ENCODE data around the gene CRYBG3.

DNA sequence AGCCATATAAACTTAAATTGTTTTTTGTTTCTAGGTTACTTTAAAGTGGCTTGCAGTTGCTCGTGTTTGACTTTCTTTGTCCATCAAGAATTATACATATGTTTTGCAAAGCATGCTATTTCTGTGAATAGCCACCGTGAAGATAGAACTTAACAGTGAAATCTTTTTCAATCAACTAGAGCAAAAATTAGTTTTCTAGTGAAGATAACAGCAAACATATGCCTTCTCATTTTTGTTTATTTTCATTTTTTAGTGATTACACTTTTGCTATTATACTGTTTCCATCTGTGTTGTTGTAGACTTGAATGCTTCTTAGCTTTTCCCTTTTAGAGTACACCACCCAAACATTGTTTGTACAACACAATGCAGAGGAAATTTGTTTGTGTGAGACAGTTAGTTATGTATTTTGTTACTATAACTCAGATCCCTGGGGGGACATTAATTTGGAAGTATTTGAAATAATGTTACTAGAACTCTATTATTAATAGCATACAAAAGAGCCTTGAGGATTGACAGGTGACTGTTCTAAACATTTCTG is 62.8 kb downstream of the CRYBG3 start:
- TF ChIP-seq, protein P1, sequence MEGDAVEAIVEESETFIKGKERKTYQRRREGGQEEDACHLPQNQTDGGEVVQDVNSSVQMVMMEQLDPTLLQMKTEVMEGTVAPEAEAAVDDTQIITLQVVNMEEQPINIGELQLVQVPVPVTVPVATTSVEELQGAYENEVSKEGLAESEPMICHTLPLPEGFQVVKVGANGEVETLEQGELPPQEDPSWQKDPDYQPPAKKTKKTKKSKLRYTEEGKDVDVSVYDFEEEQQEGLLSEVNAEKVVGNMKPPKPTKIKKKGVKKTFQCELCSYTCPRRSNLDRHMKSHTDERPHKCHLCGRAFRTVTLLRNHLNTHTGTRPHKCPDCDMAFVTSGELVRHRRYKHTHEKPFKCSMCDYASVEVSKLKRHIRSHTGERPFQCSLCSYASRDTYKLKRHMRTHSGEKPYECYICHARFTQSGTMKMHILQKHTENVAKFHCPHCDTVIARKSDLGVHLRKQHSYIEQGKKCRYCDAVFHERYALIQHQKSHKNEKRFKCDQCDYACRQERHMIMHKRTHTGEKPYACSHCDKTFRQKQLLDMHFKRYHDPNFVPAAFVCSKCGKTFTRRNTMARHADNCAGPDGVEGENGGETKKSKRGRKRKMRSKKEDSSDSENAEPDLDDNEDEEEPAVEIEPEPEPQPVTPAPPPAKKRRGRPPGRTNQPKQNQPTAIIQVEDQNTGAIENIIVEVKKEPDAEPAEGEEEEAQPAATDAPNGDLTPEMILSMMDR (IDR thresholded peaks at IDR 0.05; ENCODE audit: poor library complexity, severe bottlenecking) = no peak
- TF ChIP-seq RAD21 (conservative IDR thresholded peaks at IDR 0.05) (no peak), MXI1 (conservative IDR thresholded peaks at IDR 0.05; ENCODE audit: poor library complexity, severe bottlenecking) (no peak), EZH2 (IDR thresholded peaks at IDR 0.05; ENCODE audit: borderline replicate concordance, insufficient read depth, low read length, poor library complexity, severe bottlenecking) (no peak), EP300 (conservative IDR thresholded peaks at IDR 0.05; ENCODE audit: poor library complexity, severe bottlenecking) (no peak), POLR2AphosphoS5 (IDR thresholded peaks at IDR 0.05) (no peak), SMC3 (conservative IDR thresholded peaks at IDR 0.05; ENCODE audit: poor library complexity) (no peak)
- TF ChIP-seq, protein P2, sequence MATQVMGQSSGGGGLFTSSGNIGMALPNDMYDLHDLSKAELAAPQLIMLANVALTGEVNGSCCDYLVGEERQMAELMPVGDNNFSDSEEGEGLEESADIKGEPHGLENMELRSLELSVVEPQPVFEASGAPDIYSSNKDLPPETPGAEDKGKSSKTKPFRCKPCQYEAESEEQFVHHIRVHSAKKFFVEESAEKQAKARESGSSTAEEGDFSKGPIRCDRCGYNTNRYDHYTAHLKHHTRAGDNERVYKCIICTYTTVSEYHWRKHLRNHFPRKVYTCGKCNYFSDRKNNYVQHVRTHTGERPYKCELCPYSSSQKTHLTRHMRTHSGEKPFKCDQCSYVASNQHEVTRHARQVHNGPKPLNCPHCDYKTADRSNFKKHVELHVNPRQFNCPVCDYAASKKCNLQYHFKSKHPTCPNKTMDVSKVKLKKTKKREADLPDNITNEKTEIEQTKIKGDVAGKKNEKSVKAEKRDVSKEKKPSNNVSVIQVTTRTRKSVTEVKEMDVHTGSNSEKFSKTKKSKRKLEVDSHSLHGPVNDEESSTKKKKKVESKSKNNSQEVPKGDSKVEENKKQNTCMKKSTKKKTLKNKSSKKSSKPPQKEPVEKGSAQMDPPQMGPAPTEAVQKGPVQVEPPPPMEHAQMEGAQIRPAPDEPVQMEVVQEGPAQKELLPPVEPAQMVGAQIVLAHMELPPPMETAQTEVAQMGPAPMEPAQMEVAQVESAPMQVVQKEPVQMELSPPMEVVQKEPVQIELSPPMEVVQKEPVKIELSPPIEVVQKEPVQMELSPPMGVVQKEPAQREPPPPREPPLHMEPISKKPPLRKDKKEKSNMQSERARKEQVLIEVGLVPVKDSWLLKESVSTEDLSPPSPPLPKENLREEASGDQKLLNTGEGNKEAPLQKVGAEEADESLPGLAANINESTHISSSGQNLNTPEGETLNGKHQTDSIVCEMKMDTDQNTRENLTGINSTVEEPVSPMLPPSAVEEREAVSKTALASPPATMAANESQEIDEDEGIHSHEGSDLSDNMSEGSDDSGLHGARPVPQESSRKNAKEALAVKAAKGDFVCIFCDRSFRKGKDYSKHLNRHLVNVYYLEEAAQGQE (IDR thresholded peaks at IDR 0.05; ENCODE audit: borderline replicate concordance) = no peak
